Thymus (tissue), 14 donors: ENCODE data around the gene DNAH6. TPM values are rescaled to one million over a fixed set of nuclear protein-coding genes. Genes with fewer than 3 reads are reported as not detected.
"Not testable (repeated sequence)": the region's sequence is repeated elsewhere in the genome, so short reads cannot be mapped to it uniquely, and the experiment has no call there.

Experiments
- DNase-seq, 9 donors: peaks; one replicate each; pipeline ENCODE4 v3.0.0-alpha.2; 2013; ENCODE audit warnings: low spot score in 9 of 9, low read depth in 6 of 9, missing footprints in 1 of 9
- H3K27ac ChIP-seq, 2 donors: one replicate each; pipeline ENCODE4 v1.5.1; 2013; ENCODE audit warnings: control low read depth in 1 of 2, low read depth in 1 of 2, low read length in 1 of 2, mild to moderate bottlenecking in 1 of 2, moderate library complexity in 1 of 2
- H3K27me3 ChIP-seq, 2 donors: one replicate each; pipeline ENCODE4 v1.5.1; 2013; ENCODE audit warnings: low read length in 1 of 2; ENCODE audit not compliant: control insufficient read depth in 2 of 2, insufficient read depth in 1 of 2
- H3K36me3 ChIP-seq, 2 donors: one replicate each; pipeline ENCODE4 v1.5.1; 2013; ENCODE audit warnings: low read length in 1 of 2, mild to moderate bottlenecking in 1 of 2, moderate library complexity in 1 of 2; ENCODE audit not compliant: control insufficient read depth in 2 of 2, insufficient read depth in 2 of 2
- H3K4me1 ChIP-seq, 2 donors: one replicate each; pipeline ENCODE4 v1.5.1; 2013; ENCODE audit warnings: low read length in 2 of 2; ENCODE audit not compliant: control insufficient read depth in 2 of 2, insufficient read depth in 2 of 2
- H3K4me3 ChIP-seq, 2 donors: one replicate each; pipeline ENCODE4 v1.5.1; 2013; ENCODE audit warnings: low read length in 2 of 2, control low read depth in 1 of 2, mild to moderate bottlenecking in 1 of 2
- H3K9me3 ChIP-seq, 2 donors: one replicate each; pipeline ENCODE4 v1.5.1; 2013; ENCODE audit warnings: low read length in 1 of 2, mild to moderate bottlenecking in 1 of 2; ENCODE audit not compliant: control insufficient read depth in 2 of 2, insufficient read depth in 1 of 2
- WGBS: extraction: QIAGEN DNeasy Blood & Tissue Kit; methylation state at CpG from one replicate; pipeline ENCODE4 v1.1.7; 2013; 5-methylcytosine and 5-hydroxymethylcytosine counted together
- long read RNA-seq, 10 donors: transcript quantifications; one replicate each; lab custom pipeline, GENCODE V29; 2026
- polyA plus RNA-seq: library from polyadenylated mRNA; stranded (reverse); fragments of 200-250 nt; gene quantifications from one replicate; pipeline ENCODE4 v1.2.3, GENCODE V29; 2013
- total RNA-seq: library from RNA; stranded (reverse); fragments of 120-200 nt; gene quantifications from one replicate; pipeline ENCODE4 v1.2.4, GENCODE V29; 2013
- donor health status: healthy.

The DNAH6 gene, protein sequence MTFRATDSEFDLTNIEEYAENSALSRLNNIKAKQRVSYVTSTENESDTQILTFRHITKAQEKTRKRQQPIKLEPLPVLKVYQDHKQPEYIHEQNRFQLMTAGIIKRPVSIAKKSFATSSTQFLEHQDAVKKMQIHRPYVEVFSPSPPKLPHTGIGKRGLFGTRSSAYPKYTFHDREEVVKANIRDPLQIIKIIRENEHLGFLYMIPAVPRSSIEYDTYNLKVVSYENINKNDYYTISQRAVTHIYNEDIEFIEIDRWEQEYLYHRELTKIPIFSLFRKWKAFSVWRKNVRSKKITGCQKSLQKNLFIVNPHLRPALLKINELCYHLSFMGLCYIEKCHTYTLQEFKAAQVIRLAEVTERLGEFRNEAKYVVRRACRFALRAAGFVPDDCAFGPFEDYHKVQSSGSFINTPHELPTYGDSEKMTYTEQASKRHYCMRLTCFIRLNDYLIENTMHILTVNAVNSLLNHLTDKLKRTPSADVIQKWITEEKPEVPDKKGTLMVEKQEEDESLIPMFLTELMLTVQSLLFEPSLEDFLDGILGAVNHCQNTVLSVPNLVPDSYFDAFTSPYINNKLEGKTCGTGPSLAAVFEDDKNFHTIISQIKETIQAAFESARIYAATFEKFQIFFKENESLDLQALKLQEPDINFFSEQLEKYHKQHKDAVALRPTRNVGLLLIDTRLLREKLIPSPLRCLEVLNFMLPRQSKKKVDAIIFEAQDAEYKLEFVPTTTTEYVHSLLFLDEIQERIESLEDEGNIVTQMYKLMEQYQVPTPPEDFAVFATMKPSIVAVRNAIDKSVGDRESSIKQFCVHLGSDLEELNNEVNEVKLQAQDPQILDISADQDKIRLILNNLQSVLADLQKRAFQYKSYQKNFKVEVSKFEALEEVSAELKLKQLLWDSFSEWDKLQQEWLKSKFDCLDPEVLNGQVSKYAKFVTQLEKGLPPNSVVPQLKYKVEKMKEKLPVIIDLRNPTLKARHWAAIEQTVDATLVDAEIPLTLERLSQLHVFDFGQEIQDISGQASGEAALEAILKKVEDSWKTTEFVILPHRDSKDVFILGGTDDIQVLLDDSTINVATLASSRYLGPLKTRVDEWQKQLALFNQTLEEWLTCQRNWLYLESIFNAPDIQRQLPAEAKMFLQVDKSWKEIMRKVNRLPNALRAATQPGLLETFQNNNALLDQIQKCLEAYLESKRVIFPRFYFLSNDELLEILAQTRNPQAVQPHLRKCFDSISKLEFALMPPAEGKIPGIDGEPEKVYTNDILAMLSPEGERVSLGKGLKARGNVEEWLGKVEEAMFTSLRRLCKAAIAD (N-terminal part only)
- total RNA-seq (0.66 TPM), polyA plus RNA-seq (0.57 TPM)
- long read RNA-seq, donor 1, result 0 reads
- long read RNA-seq, donor 2, result 0 reads
- long read RNA-seq, donor 3, result 0 reads
- long read RNA-seq, donor 4, result 0 reads
- long read RNA-seq, donor 5, result 0 reads
- long read RNA-seq, donor 6, result 0 reads
- long read RNA-seq, donor 7, result 0 reads
- long read RNA-seq, donor 8, result 0 reads
- long read RNA-seq, donor 9, result 0 reads
- long read RNA-seq, donor 10, result 0 reads

DNA sequence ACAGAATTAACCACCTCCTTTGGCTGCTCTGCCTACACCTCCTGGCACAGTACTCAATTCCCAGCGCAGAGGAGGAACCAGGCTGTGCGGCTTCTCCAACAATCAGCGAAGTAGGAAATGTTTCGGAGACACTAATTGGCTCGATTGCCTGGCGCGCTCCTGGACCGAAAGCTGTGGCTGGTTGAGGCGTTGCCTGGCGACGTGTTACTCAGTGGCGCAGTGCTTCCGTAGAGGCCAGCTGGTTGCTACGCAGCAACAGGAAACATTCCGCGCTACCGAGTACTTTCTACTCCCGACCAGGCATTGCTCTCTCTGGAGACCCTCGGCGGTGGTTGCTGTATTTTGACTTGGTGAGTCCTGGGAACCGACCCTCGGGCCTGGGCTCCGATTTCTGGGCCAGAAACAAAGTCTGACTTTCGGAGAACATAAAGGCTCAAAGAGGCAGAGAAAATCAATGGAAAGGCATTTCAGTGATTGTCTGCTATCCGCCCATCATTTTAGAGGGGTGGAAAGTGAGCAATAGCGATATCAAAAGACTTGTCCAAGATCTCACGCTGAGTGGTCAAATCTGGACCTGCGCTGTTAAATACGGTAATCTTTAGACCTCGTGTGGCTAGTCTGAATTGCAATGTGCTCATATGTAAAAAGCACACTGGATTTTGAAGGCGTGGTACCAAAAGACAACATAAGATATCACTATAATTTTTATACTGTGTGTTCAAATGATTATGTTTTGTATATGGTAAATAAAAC, at the start of gene DNAH6:
Gene DNAH6, plus strand, starts transcription at position 265 of the 753 bp plus-strand sequence. CDS start 1,329 bp downstream, outside the sequence.
- H3K27ac ChIP-seq, result no peak within 1 kb of the TSS
- H3K27me3 ChIP-seq, result peaks cover 0 to 3% of the 10 kb centered on the region in 2 donors
- no peaks in the 10 kb centered on the region for H3K36me3 ChIP-seq
- H3K4me3 ChIP-seq, result peak within 1 kb of the TSS; percentile 17 to 35
- 14% methylated on average over 31 of the region's 31 CpGs for WGBS
- peaks cover 0 to 9% of the 10 kb centered on the region in 2 donors for H3K4me1 ChIP-seq
- DNase-seq, result peak; percentile 39 to 85 (median 58)
- no peaks in the 10 kb centered on the region for H3K9me3 ChIP-seq

- H3K27me3 ChIP-seq, result no peaks in the 10 kb centered on the region
- H3K9me3 ChIP-seq, result peaks cover 0 to 3% of the 10 kb centered on the region in 2 donors
- no peaks in the 10 kb centered on the region for H3K36me3 ChIP-seq
- no peak overlapping the region for H3K27ac ChIP-seq
- WGBS, result 99% methylated on average over 1 of the region's 1 CpG
- no peak for DNase-seq
- H3K4me3 ChIP-seq, result no peak overlapping the region
- H3K4me1 ChIP-seq, result no peaks in the 10 kb centered on the region
Measured at GRCh38 chr2:84467389-84467788, 48.9 kb upstream of the DNAH6 start.

GRCh38 chr2:84472423-84472822, 43.9 kb upstream of the DNAH6 start:
- not testable (repeated sequence) for H3K9me3 ChIP-seq, H3K4me3 ChIP-seq, H3K27ac ChIP-seq, H3K36me3 ChIP-seq, H3K27me3 ChIP-seq, H3K4me1 ChIP-seq, DNase-seq
- 76% methylated on average over 2 of the region's 2 CpGs for WGBS

GRCh38 chr2:84472856-84473565, 43.3 kb upstream of the DNAH6 start:
- no peaks in the 10 kb centered on the region for H3K27me3 ChIP-seq
- DNase-seq, result no peak
- H3K4me3 ChIP-seq, result no peak overlapping the region
- WGBS, result 93% methylated on average over 6 of the region's 6 CpGs
- no peaks in the 10 kb centered on the region for H3K4me1 ChIP-seq
- H3K27ac ChIP-seq, result no peak overlapping the region
- H3K9me3 ChIP-seq, result peaks cover 0 to 7% of the 10 kb centered on the region in 2 donors
- no peaks in the 10 kb centered on the region for H3K36me3 ChIP-seq

GRCh38 chr2:84474176-84474575, 42.1 kb upstream of the DNAH6 start:
- 92% methylated on average over 4 of the region's 4 CpGs for WGBS
- no peak for DNase-seq

DNA sequence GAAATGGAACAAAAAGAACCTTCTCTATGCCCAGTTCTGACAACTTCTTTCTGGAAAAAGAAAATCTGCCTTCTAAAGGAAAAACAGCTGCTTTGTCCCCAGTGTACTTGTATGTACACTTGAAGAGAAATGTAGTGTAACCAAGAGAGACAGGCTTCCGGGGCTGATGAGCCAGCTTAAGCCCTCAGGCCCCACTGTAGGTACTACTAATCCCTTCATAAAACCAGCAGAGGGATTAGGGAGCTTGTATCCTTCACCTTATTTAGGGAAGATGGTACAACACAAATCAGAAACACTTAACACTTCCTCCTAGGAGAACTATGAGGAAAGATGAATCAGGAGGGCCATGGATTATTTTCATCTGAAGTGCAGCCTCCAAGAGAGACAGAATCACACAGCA, 38.4 kb upstream of the DNAH6 start:
- Histone ChIP-seq H3K27ac (no peak overlapping the region), H3K9me3 (peaks cover 0 to 3% of the 10 kb centered on the region in 2 donors), H3K27me3 (no peaks in the 10 kb centered on the region), H3K4me1 (no peaks in the 10 kb centered on the region), H3K36me3 (no peaks in the 10 kb centered on the region), H3K4me3 (no peak overlapping the region)
- no peak for DNase-seq
- 93% methylated on average over 1 of the region's 1 CpG for WGBS

More at GRCh38 chr2:84474176-84474575, 42.1 kb upstream of the DNAH6 start:
- Histone ChIP-seq H3K4me1 (no peaks in the 10 kb centered on the region), H3K27ac (no peak overlapping the region), H3K36me3 (no peaks in the 10 kb centered on the region), H3K27me3 (no peaks in the 10 kb centered on the region), H3K4me3 (no peak overlapping the region), H3K9me3 (peaks cover 0 to 7% of the 10 kb centered on the region in 2 donors)

- no peak for DNase-seq
- no peak overlapping the region for H3K4me3 ChIP-seq
- no peaks in the 10 kb centered on the region for H3K27me3 ChIP-seq
- no peaks in the 10 kb centered on the region for H3K4me1 ChIP-seq
- H3K36me3 ChIP-seq, result no peaks in the 10 kb centered on the region
- 94% methylated on average over 3 of the region's 3 CpGs for WGBS
- peaks cover 0 to 3% of the 10 kb centered on the region in 2 donors for H3K9me3 ChIP-seq
- H3K27ac ChIP-seq, result no peak overlapping the region
Measured at GRCh38 chr2:84478867-84479266, 37.4 kb upstream of the DNAH6 start.
